Measurements from ENCODE around the gene IGF2BP2.

- no peak for TF ChIP-seq POLR2A (IDR thresholded peaks at IDR 0.05)
- TF ChIP-seq, protein P1, sequence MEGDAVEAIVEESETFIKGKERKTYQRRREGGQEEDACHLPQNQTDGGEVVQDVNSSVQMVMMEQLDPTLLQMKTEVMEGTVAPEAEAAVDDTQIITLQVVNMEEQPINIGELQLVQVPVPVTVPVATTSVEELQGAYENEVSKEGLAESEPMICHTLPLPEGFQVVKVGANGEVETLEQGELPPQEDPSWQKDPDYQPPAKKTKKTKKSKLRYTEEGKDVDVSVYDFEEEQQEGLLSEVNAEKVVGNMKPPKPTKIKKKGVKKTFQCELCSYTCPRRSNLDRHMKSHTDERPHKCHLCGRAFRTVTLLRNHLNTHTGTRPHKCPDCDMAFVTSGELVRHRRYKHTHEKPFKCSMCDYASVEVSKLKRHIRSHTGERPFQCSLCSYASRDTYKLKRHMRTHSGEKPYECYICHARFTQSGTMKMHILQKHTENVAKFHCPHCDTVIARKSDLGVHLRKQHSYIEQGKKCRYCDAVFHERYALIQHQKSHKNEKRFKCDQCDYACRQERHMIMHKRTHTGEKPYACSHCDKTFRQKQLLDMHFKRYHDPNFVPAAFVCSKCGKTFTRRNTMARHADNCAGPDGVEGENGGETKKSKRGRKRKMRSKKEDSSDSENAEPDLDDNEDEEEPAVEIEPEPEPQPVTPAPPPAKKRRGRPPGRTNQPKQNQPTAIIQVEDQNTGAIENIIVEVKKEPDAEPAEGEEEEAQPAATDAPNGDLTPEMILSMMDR (IDR thresholded peaks at IDR 0.05): no peak
Observed at GRCh38 chr3:185753354-185753753, 71.5 kb downstream of the IGF2BP2 start.
